Measurements from ENCODE around the gene TASOR2.
A peak's percentile ranks its signal among the peaks of the same experiment; 100 is the strongest.

TASOR2 gene

GRCh38 chr10:5641501-5641900 lies 43.1 kb upstream of the TASOR2 start:
- H3K36me3 ChIP-seq: no peaks in the 10 kb centered on the region
- no peak for TF ChIP-seq CTCF (IDR thresholded peaks at IDR 0.05; ENCODE audit: low read depth, low read length)
- H3K27ac ChIP-seq: no peak overlapping the region
- no peak overlapping the region for H3K4me3 ChIP-seq (ENCODE audit: low read depth, low read length)
- no peak for DNase-seq
- no peaks in the 10 kb centered on the region for H3K9me3 ChIP-seq (ENCODE audit: severe bottlenecking)
- H3K27me3 ChIP-seq (ENCODE audit: insufficient read depth, low read depth, severe bottlenecking): no peaks in the 10 kb centered on the region

GRCh38 chr10:5643346-5644067 lies 41.1 kb upstream of the TASOR2 start:
- Histone ChIP-seq H3K27me3 (ENCODE audit: insufficient read depth, low read depth, severe bottlenecking) (no peaks in the 10 kb centered on the region), H3K27ac (no peak overlapping the region), H3K9me3 (ENCODE audit: severe bottlenecking) (no peaks in the 10 kb centered on the region), H3K4me3 (ENCODE audit: low read depth, low read length) (no peak overlapping the region), H3K36me3 (no peaks in the 10 kb centered on the region)
- TF ChIP-seq CTCF (IDR thresholded peaks at IDR 0.05; ENCODE audit: low read depth, low read length): no peak
- no peak for DNase-seq

- TF ChIP-seq CTCF (IDR thresholded peaks at IDR 0.05; ENCODE audit: low read depth, low read length): no peak
Measured at GRCh38 chr10:5644930-5645329, 39.7 kb upstream of the TASOR2 start.

GRCh38 chr10:5645375-5645774 lies 39.3 kb upstream of the TASOR2 start:
- DNase-seq: no peak

More at GRCh38 chr10:5644930-5645329, 39.7 kb upstream of the TASOR2 start:
- Histone ChIP-seq H3K4me3 (ENCODE audit: low read depth, low read length) (no peak overlapping the region), H3K36me3 (no peaks in the 10 kb centered on the region), H3K27ac (peak overlapping the region; percentile 22; the same call in 1 of the 2 replicates), H3K9me3 (ENCODE audit: severe bottlenecking) (no peaks in the 10 kb centered on the region), H3K27me3 (ENCODE audit: insufficient read depth, low read depth, severe bottlenecking) (no peaks in the 10 kb centered on the region)
- peak; percentile 15 for DNase-seq

GRCh38 chr10:5645944-5646617 lies 38.6 kb upstream of the TASOR2 start:
- TF ChIP-seq CTCF (IDR thresholded peaks at IDR 0.05; ENCODE audit: low read depth, low read length): no peak
- Histone ChIP-seq H3K36me3 (no peaks in the 10 kb centered on the region), H3K4me3 (ENCODE audit: low read depth, low read length) (no peak overlapping the region), H3K9me3 (ENCODE audit: severe bottlenecking) (no peaks in the 10 kb centered on the region), H3K27me3 (ENCODE audit: insufficient read depth, low read depth, severe bottlenecking) (no peaks in the 10 kb centered on the region), H3K27ac (no peak overlapping the region; the same call in 1 of the 2 replicates)
- DNase-seq: peak; percentile 31

More at GRCh38 chr10:5645375-5645774, 39.3 kb upstream of the TASOR2 start:
- H3K9me3 ChIP-seq (ENCODE audit: severe bottlenecking): no peaks in the 10 kb centered on the region
- no peak overlapping the region for H3K4me3 ChIP-seq (ENCODE audit: low read depth, low read length)
- H3K27me3 ChIP-seq (ENCODE audit: insufficient read depth, low read depth, severe bottlenecking): no peaks in the 10 kb centered on the region
- H3K36me3 ChIP-seq: no peaks in the 10 kb centered on the region
- no peak for TF ChIP-seq CTCF (IDR thresholded peaks at IDR 0.05; ENCODE audit: low read depth, low read length)
- no peak overlapping the region for H3K27ac ChIP-seq
